ENCODE results near the gene THEMIS.
"Not testable (repeated sequence)": the region's sequence is repeated elsewhere in the genome, so short reads cannot be mapped to it uniquely, and the experiment has no call there.

The THEMIS gene, protein sequence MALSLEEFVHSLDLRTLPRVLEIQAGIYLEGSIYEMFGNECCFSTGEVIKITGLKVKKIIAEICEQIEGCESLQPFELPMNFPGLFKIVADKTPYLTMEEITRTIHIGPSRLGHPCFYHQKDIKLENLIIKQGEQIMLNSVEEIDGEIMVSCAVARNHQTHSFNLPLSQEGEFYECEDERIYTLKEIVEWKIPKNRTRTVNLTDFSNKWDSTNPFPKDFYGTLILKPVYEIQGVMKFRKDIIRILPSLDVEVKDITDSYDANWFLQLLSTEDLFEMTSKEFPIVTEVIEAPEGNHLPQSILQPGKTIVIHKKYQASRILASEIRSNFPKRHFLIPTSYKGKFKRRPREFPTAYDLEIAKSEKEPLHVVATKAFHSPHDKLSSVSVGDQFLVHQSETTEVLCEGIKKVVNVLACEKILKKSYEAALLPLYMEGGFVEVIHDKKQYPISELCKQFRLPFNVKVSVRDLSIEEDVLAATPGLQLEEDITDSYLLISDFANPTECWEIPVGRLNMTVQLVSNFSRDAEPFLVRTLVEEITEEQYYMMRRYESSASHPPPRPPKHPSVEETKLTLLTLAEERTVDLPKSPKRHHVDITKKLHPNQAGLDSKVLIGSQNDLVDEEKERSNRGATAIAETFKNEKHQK

DNA sequence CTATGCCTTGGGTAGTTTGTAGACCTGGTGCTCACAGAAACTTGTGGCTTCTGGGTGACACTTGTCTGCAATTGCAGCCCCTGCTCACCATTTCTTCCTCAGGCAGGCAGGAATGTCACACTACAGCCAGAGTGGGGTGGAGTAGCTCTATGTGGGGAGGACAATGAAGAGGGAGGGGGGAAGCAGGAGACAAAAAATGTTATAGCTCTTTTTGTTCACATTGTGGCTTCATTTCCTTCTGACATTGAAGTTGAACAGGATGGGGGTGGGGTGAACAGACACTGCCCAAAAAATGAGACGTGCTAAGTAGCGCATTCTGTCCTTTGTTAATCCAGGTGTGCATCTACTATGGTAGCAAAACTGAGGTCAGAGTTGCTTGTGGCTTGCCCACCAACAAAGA is at the start of gene THEMIS:
Gene THEMIS (minus strand): TSS at position 124 of the 400 bp plus-strand sequence. CDS start 126 bp downstream, outside the sequence.
- peak; percentile 14 for DNase-seq

DNA sequence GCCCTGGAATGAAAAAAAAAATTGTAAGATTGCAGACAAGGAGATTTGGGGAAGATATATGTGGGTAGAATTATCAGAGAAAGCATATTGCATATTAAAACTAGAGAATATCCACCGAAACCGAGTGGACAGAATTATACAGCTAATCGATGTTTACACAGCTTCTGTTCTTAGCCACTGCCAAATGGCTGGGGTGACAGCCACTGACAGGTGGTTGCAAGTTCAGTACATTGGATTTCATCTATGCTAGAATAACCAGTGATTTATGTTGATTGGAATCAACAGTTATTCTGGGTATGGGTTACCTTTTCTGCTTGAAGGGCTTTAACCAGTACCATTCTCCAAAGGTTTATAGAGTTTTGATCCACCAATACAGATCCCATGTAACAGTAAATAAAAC is 48.4 kb upstream of the THEMIS start:
- DNase-seq = no peak

DNA sequence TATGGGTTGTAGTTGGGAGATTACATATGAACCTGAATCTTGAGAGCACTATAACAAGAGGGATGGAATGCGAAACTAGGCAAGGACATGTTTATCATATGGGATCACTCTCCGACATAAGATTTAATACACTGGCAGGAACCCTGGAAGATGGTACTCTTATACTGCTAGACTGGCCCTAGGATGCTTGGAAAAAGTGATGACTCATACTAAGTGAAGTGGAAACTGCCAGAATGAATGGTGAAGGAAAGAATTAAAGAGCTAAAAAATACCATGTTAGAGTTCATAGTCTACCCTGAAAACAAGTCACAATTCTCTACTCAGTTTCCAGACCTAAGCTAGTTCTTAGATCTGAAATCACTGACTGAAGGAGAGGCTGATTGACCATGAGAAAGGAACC is 45.5 kb upstream of the THEMIS start:
- no peak for DNase-seq

DNA sequence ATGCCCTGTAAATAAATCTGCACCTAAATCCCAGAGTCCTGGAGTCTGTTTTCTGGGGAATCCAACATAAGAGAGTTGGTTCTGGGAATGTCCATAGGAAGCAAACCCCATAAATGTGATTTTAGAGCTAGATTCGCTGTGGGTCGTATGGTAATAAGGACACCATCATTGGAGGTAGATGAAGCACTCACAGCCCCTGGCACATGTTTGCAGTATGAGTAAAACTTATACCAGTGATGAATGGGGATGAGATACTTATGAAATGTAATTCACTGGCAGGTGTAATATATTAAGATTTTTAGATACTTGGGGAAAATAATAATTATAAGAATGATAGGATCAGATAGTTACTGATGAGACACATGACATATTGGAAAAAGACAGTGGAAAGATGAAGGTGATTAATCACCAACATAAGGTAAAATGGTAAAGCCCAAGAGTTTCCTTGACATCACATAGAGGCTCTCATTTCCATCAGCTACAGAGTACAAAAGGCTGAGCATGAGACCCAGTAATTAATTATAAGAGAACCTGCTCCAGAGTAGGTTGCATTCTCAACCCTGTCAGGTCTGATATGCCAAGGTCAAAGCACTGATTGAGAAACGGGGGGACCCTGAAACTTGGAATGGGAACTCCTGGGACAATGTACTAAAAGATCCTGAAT is 44.7 kb upstream of the THEMIS start:
- DNase-seq = no peak

DNA sequence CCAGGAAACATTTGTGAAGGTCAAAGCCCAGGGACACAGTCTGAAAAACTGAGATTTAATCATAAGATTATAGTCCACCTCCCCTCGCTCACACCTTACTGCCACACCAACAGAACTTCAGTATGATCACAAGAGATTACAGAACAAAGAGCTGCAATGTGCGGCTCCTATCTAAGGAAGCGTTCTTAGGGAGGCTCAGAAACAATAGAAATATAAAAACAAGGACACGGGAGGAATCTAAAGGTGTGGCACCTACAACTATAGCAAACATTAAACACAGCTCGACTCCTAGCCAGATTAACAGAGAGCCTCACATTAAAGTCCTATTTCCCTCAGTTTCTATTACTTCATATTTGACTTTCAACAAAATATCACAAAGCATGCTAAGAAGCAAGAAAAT is 40.4 kb upstream of the THEMIS start:
- no peak for DNase-seq

DNA sequence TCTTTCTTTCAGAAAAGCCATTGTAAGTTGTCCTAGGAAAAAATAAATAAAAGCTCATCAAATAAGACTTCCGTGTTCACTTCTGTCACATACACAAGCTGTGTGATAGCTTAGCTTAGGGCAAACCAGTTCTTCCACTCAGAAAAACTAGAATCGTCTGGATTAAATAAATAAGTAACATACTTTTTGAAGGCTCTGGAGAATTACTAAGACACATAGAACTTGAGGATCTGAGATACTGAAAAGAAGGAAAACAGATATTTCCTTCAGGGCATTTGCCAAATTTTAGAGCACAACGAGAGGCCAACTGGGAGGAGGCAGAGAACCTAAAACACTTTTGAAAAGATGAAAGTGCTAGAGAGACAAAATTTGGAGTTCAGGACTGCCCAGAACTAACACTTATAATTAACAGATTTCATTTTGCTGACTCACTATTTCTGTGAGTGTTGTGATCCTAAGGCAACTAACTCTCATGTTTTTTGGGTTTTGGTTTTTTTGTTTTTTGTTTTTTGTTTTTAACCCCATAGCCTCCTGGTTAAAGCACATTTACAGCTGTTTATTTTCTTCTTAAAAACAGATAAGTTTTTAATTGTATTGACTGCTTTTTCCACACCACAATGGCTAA is 38.7 kb upstream of the THEMIS start:
- DNase-seq = no peak

DNA sequence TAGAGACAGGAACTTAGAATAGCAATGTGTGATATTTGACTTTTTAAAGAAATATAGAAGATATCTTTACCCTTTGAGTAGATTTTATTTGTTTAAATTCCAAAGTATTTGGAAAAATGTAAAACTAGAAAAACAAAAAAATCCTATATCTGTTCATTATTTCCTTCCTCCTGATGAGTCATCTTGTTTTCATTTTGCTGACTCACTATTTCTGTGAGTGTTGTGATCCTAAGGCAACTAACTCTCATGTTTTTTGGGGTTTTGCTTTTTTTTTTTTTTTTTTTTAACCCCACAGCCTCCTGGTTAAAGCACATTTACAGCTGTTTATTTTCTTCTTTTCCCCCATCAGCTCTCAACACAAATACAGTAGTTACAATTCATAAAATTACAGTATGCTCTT is 37.8 kb upstream of the THEMIS start:
- no peak for DNase-seq

DNA sequence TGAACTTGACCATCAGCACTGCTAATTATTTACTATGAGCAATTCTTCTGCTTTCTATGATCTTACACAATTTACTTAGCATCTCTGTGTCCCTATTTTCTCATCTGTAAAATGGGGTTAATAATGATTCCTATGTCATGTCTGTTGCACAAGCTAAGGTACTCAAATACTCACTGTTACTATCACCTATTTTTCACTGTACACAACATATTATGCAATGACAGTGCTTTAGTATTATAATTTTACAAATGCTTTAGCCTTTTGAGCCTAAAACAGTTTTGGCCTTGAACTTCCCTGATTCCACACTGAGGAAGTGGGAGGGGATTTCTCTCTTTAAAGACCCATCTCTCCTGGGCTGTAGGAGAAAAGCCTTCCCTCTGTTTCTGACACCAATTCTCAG is 36.9 kb upstream of the THEMIS start:
- no peak for DNase-seq

DNA sequence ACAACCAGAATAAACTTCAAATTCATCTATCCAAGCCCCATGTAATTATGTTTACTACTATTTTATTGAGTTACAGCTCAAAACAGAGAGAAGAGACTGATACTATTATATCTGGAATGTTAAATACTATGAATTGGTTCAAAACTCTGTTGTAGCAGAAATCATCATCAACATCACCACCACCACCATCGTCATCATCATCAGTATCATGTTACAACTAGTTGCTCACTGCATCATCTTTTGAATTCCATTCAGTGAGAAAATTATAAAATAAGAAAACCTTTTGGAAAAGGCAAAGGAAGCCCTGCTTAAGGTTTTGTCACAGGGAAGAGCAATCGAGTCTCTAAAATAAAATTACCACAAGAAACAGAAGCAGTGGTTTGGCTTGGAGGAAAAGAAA is 36.2 kb upstream of the THEMIS start:
- no peak for DNase-seq

DNA sequence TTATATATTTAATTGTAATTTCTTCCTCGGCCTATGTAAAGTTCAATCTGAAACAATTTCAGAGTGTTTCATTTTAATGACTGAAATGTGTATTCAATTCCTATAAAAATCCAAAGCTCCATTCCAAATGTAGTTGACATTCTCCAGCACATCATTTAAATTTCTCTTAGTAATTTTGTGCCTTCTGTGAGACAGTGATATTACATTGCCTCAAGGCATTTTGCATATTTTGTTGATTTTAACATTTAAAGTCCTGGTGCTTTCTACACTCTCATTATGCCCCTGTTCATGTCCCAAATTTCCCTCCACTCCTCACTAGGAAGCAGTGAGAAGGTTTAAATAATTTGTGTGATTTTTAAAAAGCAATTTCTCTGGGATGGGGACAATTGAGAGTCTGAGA is 34.1 kb upstream of the THEMIS start:
- no peak for DNase-seq

DNA sequence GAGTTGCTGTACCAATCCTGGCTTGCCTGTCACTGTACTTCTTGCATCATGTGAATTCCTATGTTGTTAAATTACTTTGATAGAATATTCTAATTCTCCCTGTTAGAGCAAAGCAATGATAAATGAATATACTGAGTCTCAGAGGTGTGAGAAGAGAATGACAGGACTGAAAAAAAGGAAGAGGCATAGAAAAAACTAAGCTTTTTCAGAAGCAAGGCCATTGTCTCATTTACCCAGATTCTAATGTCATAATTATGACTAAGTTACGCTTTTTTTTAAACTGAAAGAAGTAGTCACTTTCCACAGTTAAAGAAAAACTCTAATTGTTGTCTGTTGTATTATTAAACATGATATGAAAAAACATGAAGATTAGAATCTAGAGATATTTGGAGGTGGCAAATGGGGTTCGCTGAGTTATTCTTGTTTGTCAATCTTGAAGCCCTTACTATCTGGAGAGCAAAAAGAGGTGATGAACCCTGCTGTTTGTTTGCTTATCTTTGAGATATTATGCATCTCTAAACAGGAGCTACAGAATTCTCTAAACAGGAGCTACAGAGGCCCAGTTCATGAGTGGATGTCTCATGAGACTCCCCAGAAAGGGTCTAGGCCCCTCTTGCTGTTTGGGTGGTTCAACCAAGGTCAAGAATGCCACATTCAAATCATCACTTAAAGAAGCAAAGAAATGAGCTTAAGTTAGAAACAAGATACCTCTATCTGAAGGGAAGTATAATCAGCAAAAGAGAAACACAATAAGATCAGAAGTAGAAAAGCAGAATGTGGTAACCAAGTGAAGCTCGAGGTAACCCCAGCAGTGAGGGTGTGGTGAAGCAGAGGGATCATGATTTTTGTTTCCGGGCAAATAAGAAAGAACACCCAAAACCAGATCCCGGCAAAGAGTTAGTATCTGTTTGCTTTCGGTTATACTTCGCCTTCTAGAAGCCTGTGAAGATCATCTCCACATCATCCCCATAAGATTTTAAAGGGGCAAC is 33.3 kb upstream of the THEMIS start:
- DNase-seq = no peak

DNA sequence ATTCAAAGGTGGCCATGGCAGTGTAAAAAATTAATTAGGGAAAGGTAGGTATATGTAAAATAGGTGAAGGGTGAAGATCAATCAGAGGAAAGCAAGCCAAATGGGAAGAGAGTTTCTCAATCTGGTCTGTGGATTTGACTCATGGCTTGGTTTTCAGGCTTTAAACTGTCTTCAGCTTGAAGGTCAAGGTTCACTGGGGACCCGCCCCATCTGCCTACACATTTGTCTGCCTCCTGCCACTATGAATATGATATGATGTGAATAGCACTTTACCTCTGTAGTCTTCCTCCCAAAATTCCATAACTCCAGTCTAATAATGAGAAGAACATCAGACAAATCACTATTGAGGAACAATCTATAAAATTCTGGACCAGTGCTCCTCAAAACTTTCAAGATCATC is 32.3 kb upstream of the THEMIS start:
- no peak for DNase-seq

DNA sequence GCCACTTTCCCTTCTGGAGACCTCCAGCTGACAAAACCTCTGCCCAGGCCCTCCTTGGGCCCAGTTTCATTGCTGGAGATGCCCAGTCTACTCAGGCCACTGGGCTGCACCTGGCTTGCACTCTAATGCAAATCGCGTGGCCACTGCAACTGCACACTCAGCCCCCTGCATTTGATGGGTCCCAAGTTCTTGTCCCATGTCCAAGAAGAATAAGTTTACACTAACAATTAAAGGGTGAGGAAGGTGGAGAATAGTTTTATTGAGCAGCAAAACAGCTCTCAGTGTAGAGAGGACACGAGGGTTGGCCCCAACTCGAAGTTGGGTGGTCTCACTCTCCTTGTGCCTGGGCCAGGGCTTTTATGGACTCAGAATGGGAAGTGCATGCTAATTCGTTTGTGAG is 31.9 kb upstream of the THEMIS start:
- DNase-seq = no peak

DNA sequence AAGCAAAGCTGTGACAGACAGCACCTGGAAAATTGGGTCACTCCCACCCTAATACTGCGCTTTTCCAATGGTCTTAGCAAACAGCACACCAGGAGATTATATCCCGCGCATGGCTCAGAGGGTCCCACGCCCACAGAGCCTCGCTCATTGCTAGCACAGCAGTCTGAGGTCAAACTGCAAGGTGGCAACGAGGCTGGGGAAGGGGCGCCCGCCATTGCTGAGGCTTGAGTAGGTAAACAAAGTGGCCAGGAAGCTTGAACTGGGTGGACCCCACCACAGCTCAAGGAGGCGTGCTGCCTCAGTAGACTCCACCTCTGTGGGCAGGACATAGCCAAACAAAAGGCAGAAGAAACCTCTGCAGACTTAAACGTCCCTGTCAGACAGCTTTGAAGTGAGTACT is 25.6 kb upstream of the THEMIS start:
- not testable (repeated sequence) for DNase-seq

DNA sequence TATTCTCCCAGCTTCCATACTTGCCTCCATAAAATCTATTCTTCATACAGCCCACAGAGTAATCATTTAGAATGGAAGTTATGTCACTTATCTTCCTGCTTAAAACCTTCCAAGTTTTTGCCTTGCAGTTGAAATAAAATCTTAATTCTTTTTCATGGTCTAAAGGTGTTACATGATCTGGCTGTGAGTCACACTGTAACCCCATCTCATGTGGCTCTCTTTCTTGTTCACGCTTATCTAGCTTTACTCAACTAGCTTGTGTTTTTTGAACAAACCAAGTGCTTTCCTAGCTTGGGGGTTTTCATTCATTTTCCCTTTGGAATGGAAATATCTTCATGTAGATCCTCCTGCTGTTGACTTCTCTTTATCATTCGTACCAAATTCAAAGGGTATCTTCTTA is 23.6 kb upstream of the THEMIS start:
- DNase-seq = no peak

DNA sequence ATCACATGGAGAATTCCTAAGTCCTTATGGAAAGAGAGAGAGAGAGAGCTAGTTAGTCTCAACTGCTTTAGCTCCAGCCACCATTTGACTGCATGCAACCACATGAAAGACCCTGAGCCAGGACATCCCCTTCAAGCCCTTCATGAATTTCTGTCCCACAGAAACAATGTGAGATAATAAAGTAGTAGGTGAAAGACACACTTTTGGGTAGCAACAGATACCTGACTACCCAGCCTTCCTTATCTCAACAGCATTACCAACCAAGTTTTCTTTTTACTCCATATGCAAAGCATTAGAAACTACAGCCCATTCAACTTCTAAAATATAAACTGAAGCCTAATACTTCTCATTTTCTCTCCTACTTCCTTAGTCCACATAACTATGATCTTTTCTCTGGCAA is 23.2 kb upstream of the THEMIS start:
- DNase-seq = no peak

DNA sequence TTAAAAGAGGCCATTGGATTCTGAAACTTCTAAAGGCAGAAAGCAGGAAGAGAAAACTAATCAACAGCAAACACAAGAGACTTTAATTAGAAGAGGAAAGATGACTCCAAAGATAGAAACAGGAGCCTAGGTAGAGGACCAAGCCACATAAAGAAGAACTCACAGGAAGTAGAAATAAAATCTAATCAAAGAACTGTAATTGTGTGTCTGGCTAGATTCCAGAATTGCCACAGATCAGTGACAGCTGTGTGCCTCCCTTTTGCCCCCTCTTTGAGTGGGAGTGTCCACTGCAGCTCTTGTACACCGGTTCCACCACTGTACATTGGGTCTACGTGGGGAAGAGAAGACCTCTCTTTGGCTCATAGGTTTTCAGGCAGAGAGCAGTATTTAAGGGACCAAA is 22.3 kb upstream of the THEMIS start:
- DNase-seq = no peak

DNA sequence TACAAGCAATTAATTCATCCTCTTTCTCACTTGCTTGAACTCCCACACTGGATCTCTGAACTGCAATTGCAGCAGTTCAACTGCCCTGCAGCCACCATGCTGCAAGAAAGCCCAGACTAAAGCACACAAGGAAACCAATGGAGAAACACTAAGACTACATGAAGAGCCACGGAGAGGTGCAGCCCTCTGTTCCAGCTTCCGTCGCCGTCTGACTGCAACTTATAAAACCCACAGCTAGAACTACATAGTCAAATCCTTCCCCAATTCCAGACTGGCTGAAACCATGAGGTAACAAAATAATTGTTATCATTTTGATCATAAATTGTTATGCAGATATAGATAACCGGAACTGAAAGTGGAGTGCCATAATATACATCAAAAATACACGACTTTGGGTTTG is 21.1 kb upstream of the THEMIS start:
- DNase-seq = no peak

DNA sequence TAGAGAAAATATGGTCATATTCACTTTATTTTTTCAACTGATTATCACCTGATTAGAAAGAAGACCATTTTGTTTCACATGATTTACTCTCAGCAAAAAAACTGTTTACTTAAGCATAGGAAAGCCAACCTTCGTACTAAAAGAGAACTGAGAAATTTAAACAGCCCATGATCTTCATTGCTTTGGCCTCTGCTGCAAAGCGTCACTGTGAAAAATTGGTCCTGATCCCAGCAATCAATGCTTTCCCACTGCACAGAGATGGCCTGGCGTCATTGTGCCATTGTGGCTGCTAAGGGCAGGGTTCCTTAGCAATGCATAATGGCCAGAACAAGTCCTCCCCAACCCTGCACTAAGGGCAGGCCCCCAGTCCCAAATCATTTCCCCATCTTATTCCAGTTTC is 19.9 kb upstream of the THEMIS start:
- DNase-seq = no peak

DNA sequence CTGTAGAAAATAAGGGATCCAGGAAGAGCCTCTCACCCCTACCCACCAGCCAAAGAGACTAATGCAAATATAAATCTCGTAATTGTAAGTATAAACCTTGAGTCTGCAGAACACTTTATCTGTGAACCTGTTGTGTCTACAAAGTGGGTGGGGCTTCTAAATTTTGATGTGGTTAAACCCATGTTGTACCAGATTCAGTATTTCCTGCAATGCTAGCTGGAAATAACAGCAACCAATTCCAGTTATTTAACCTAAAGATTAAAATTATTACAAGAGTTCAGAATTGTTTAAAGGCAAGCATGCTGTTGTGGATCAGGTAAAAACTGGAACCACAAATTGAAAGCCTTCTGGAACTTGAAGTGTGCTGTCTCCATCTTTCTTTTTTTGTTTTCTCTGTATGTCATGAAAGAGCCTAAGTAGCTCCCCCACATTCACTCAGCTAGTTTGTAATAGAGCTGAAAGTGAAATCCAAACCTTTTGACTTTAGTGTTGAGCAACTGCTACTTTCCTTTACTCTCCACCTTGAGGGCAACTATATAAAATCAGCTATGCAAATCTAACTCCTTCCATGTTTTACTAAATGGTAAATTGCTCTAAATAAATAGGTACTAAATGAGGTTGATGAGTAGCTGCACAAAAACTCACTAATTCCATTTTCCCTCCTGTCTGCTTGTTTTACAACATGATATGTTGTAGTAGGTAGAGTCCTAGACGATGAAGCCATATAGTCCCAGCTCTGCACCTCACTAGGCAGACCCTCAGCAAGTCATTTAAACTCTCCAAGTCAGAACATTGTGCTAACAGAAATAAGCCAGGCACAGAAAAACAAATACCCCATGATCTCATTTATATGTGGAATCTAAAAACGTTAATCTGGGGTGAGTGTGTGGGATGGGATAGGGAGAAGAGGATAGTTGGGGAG is 17.9 kb upstream of the THEMIS start:
- no peak for DNase-seq

DNA sequence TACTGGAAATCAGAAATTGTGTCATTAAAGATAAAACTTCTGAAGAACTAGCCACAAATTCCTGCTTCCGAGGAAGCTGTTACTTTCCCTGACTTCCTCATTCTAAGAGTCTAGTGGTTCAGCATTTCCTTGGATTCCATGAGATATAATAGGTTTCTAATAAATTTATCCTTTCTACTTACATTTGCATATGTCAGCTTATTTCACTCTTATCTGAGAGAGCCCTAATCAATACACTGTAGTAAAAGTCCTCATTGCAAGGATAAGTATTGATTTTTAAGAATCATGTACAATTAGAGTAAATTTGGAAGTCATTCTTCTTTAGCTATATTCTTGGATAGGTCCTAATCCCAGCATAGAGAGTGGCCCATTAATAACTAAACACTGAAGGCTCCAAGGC is 16.9 kb upstream of the THEMIS start:
- DNase-seq = no peak
